SJSA1 (cell line): ENCODE data around the gene MRFAP1. TPM values are rescaled to one million over a fixed set of nuclear protein-coding genes. Genes with fewer than 3 reads are reported as not detected.

ENCODE experiments used
- DNase-seq, 2 experiments: peaks; one replicate each; pipeline ENCODE4 v3.0.0-alpha.2; 2015 to 2020; ENCODE audit warnings: low spot score in 2 of 2, low read depth in 1 of 2
- H3K27ac ChIP-seq: fragments of 250-450 bp; sonication (Bioruptor Pico); 2 replicates; pipeline ENCODE4 v1.5.1; 2020; ENCODE audit warnings: mild to moderate bottlenecking, moderate library complexity
- H3K27me3 ChIP-seq: fragments of 250-450 bp; sonication (Bioruptor Pico); replicated peaks from 2 replicates; pipeline ENCODE4 v1.5.1; 2020; ENCODE audit warnings: mild to moderate bottlenecking, moderate library complexity
- H3K36me3 ChIP-seq: fragments of 250-450 bp; sonication (Bioruptor Pico); 2 replicates; pipeline ENCODE4 v1.5.1; 2020; ENCODE audit warnings: mild to moderate bottlenecking
- H3K4me1 ChIP-seq: fragments of 250-450 bp; sonication (Bioruptor Pico); replicated peaks from 2 replicates; pipeline ENCODE4 v1.6.1; 2021; ENCODE audit warnings: mild to moderate bottlenecking
- H3K4me3 ChIP-seq: fragments of 250-450 bp; sonication (Bioruptor Pico); 2 replicates; pipeline ENCODE4 v1.5.1; 2020; ENCODE audit warnings: mild to moderate bottlenecking
- H3K9me3 ChIP-seq: fragments of 250-450 bp; sonication (Bioruptor Pico); replicated peaks from 2 replicates; pipeline ENCODE4 v1.5.1; 2020; ENCODE audit warnings: mild to moderate bottlenecking
- total RNA-seq: library from RNA; depleted of rRNA; stranded (reverse); fragments of >200 nt; shearing (Covaris generic); gene quantifications from 2 replicates; pipeline ENCODE4 v1.2.3, GENCODE V29; 2014

The MRFAP1 gene
- total RNA-seq, 1 experiment from 2014 or later, result 65.2 TPM

GRCh38 chr4:6605114-6605513 is 35.4 kb upstream of the MRFAP1 start:
- Histone ChIP-seq H3K4me1 (no peaks in the 10 kb centered on the region), H3K36me3 (peaks cover 4% of the 10 kb centered on the region; the same call in 1 of the 2 replicates), H3K27me3 (no peaks in the 10 kb centered on the region), H3K4me3 (no peak overlapping the region), H3K9me3 (no peaks in the 10 kb centered on the region), H3K27ac (no peak overlapping the region)
- no peak for DNase-seq

GRCh38 chr4:6605605-6606004 is 34.9 kb upstream of the MRFAP1 start:
- Histone ChIP-seq H3K27me3 (no peaks in the 10 kb centered on the region), H3K4me3 (no peak overlapping the region), H3K4me1 (no peaks in the 10 kb centered on the region), H3K27ac (no peak overlapping the region), H3K36me3 (peaks cover 4% of the 10 kb centered on the region; the same call in 1 of the 2 replicates), H3K9me3 (no peaks in the 10 kb centered on the region)
- no peak for DNase-seq

DNA sequence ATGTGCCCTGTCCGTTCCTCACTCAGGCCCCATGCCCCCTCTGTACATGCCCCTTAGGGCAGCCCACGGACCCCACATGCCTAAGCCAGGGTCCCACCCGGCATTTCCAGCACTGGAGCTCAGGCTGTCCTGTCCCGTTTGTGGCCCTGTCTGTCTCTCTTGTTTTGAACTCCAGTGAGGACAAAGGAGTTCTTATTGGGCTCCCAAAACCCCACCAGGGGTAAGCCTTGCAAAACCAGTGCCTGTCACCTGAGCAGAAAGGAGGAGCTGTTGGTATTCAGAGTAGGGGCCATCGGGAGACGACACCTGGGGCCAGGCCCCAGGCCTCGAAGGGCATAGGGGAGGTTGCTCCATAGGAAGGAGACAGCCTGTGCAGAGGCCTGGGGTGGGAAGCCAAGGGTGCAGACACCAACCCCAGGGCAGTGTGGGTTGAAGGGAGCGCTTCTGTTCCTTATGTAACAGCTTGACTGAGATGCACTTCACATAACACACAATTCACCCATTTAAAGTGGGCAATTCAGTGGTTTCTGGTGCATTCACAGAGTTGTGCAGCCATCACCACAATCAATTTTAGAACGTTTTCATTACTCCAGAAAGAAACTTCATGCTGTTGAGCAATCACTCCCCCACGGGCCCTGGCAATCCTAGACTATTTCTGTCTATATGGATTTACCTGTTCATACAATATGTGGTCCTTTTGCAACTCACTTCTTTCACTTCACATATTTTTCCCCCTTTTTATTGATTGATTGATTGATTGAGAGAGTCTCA is 33.8 kb upstream of the MRFAP1 start:
- peaks cover 4% of the 10 kb centered on the region; the same call in 1 of the 2 replicates for H3K36me3 ChIP-seq
- no peaks in the 10 kb centered on the region for H3K27me3 ChIP-seq
- no peaks in the 10 kb centered on the region for H3K4me1 ChIP-seq
- H3K4me3 ChIP-seq, result no peak overlapping the region
- H3K27ac ChIP-seq, result no peak overlapping the region
- H3K9me3 ChIP-seq, result no peaks in the 10 kb centered on the region
- DNase-seq, result no peak

DNA sequence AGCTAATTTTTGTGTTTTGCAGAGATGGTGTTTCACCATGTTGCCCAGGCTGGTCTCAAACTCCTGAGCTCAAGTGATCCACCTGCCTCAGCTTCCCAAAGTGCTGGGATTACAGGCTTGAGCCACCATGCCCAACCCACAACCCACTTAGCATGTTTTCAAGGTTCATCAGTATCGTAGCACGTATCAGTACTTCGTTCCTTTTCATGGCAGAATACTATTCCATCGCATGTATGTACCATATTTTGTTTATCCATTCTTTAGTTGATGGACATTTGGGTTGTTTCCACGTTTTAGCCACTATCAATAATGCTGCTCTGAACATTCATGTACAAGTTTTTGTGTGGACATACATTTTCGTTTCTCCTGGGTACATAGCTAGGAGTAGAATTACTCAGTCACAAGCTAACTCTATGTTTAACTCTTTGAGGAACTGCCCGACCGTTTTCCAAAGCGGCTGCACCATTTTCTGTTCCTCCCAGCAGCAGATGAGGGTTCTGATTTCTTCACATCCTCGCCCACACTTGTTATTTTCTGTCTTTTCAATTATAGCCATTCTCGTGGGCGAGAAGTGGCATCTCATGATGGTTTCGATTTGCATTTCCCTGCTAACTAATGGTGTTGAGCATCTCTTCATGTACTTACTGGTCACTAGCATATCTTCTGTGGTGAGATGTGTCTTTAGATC is 33.0 kb upstream of the MRFAP1 start:
- Histone ChIP-seq H3K4me1 (no peaks in the 10 kb centered on the region), H3K9me3 (no peaks in the 10 kb centered on the region), H3K27ac (no peak overlapping the region), H3K4me3 (no peak overlapping the region), H3K36me3 (peaks cover 4% of the 10 kb centered on the region; the same call in 1 of the 2 replicates), H3K27me3 (no peaks in the 10 kb centered on the region)
- no peak for DNase-seq

GRCh38 chr4:6608758-6609414 is 31.6 kb upstream of the MRFAP1 start:
- Histone ChIP-seq H3K27me3 (no peaks in the 10 kb centered on the region), H3K4me1 (no peaks in the 10 kb centered on the region), H3K9me3 (no peaks in the 10 kb centered on the region), H3K4me3 (no peak overlapping the region), H3K36me3 (peaks cover 4% of the 10 kb centered on the region; the same call in 1 of the 2 replicates), H3K27ac (no peak overlapping the region)
- no peak for DNase-seq

DNA sequence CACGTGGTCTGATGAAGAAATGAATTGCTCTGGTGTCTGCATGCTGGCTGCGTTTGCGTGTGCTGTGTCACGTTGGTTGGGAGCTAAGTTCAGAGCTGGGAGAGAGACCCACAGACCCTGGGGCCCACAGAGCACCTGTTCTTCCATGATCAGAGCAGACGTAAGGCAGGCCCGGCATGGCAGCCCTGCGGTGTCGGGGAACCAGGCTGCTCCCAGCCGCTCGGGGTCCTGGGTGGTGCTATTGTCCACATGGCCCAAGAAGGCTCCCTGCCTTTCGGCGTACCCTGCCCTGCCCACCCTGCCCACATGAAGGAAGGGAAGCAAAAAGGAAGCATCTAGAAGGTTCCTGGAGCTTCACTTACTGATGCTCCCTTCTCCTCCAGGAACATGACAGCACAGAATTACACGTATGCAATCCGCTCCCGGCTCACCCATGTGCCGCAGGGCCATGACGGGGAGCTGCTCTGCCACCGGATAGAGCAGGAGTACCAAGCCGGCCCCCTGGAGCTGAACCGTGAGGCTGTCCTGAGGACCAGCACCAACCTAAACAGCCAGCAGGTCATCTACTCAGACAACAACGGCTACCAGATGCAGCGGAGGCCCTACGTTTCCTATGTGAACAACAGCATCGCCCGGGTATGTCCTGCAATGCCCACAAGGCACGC is 30.9 kb upstream of the MRFAP1 start:
- Histone ChIP-seq H3K9me3 (no peaks in the 10 kb centered on the region), H3K4me3 (no peak overlapping the region), H3K36me3 (peaks cover 4% of the 10 kb centered on the region; the same call in 1 of the 2 replicates), H3K27ac (no peak overlapping the region), H3K4me1 (no peaks in the 10 kb centered on the region), H3K27me3 (no peaks in the 10 kb centered on the region)
- DNase-seq, result no peak

DNA sequence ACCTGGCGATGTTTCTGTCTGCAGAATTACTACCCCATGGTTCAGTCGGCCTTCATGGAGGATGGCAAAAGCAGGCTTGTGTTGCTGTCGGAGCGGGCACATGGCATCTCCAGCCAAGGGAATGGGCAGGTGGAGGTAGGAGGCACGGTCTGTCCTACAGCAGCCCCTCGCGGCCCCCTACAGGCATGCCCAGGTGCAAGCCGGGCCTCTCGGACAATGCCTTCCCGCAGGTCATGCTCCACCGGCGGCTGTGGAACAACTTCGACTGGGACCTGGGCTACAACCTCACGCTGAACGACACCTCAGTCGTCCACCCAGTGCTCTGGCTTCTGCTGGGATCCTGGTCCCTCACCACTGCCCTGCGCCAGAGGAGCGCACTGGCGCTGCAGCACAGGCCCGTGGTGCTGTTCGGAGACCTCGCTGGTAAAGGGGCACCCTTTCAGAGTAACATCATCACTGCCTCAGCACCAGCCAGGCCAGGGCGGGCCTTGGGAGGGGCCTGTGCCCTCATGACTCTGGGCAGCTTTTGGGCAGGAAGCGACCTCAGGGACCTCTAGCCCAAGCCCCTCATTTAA is 29.5 kb upstream of the MRFAP1 start:
- Histone ChIP-seq H3K4me3 (no peak overlapping the region), H3K4me1 (no peaks in the 10 kb centered on the region), H3K9me3 (no peaks in the 10 kb centered on the region), H3K27me3 (no peaks in the 10 kb centered on the region), H3K27ac (no peak overlapping the region), H3K36me3 (no peaks in the 10 kb centered on the region)
- DNase-seq, result no peak

- Histone ChIP-seq H3K4me3 (no peak overlapping the region), H3K27ac (no peak overlapping the region), H3K9me3 (no peaks in the 10 kb centered on the region), H3K27me3 (no peaks in the 10 kb centered on the region), H3K36me3 (no peaks in the 10 kb centered on the region), H3K4me1 (no peaks in the 10 kb centered on the region)
- no peak for DNase-seq
Observed at GRCh38 chr4:6612961-6613675, 27.4 kb upstream of the MRFAP1 start.

DNA sequence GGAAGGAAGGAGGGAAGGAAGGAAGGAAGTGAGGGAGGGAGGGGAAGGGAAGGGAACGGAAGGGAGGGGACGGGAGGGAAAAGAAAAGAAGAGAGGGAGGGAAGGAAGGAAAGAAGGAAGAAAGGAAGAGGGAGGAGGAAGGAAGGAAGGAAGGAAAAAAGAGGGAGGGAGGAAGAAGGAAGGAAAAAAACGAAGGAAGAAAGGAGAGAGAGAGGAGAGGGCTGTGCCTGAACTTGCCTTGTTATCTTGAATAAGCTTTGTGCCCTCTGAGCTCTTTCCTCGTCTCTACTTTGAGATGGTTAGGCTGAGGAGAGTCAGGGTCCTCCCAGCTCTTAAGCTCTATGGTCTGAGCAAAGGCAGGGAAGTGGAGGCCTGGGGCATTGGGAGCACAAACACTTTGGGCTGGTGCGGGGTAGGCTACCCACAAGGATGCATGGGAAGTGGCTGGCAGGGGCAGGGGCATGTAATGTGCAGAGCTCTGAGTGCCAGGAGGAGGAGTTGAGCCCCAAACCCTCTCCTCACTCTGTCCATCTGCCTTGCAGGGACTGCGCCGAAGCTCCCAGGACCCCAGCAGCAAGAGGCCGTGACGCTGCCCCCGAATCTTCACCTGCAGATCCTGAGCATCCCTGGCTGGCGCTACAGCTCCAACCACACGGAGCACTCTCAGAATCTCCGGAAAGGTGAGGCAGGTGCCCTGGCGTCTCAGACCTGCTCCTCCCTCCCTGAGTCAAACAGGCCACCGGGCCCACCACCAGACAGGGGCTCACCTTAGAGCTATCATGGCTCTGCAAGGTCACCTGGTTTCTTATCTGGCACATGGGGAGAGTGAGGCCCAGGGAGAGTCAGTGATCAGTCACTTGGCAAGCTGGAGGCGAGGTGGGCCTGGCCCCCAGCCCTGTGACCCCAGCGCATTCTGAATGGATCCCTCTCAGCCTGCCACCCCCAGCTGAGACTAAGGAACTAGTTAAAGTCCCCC is 26.5 kb upstream of the MRFAP1 start:
- Histone ChIP-seq H3K4me3 (no peak overlapping the region), H3K4me1 (no peaks in the 10 kb centered on the region), H3K36me3 (no peaks in the 10 kb centered on the region), H3K27ac (no peak overlapping the region), H3K27me3 (no peaks in the 10 kb centered on the region), H3K9me3 (no peaks in the 10 kb centered on the region)
- no peak for DNase-seq

DNA sequence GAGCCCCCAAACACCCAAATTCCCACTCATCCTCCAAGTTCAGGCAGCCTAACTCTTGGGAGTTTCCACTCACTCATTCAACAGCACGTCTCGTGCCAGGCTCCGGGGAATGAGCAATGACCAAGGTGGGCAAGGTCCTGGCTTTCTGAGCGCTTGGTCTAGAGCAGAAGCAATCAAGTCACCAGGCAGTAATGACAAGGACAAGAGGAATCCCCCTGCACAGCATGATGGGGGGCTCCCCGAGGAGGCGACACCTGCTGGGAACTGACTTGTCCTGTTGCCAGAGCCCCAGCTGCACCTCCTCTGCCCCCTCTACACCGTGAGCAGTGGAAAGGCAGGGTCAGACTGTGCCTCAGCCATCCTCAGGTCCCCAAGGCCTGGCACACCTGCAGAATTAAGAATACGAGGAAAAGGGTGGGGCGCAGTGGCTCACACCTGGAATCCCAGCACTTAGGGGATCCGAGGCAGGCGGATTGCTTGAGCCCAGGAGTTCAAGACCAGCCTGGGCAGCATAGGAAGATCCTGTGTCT is 25.7 kb upstream of the MRFAP1 start:
- Histone ChIP-seq H3K9me3 (no peaks in the 10 kb centered on the region), H3K4me3 (no peak overlapping the region), H3K4me1 (no peaks in the 10 kb centered on the region), H3K27me3 (no peaks in the 10 kb centered on the region), H3K27ac (no peak overlapping the region), H3K36me3 (no peaks in the 10 kb centered on the region)
- DNase-seq, result no peak

GRCh38 chr4:6616087-6616995 is 24.1 kb upstream of the MRFAP1 start:
- H3K27ac ChIP-seq, result no peak overlapping the region
- H3K4me1 ChIP-seq, result no peaks in the 10 kb centered on the region

More at GRCh38 chr4:6616087-6616995, 24.1 kb upstream of the MRFAP1 start:
- DNase-seq, result no peak
- Histone ChIP-seq H3K27me3 (no peaks in the 10 kb centered on the region), H3K4me3 (no peak overlapping the region), H3K9me3 (no peaks in the 10 kb centered on the region), H3K36me3 (no peaks in the 10 kb centered on the region)
